Measurements from ENCODE around the gene ZNF408.

The ZNF408 gene

GRCh38 chr11:46700241-46701077 lies at the start of gene ZNF408, which contains the start of gene ARHGAP1:
ZNF408 (plus strand) TSS chr11:46701031; CDS start chr11:46701048, 17 bp downstream.
ARHGAP1 (minus strand) TSS chr11:46700619; CDS start chr11:46696107, 4,512 bp downstream.
- TF ChIP-seq CTCF (IDR thresholded peaks at IDR 0.05; ENCODE audit: low read depth, low read length, missing control alignments), result no peak
- peak; percentile 97 for DNase-seq (ENCODE audit: low read depth)
- H3K4me3 ChIP-seq (ENCODE audit: low read depth, low read length), result peak within 1 kb of the TSS; percentile 100

- H3K4me3 ChIP-seq (ENCODE audit: low read depth, low read length), result no peak overlapping the region
- DNase-seq (ENCODE audit: low read depth), result no peak
- TF ChIP-seq CTCF (IDR thresholded peaks at IDR 0.05; ENCODE audit: low read depth, low read length, missing control alignments), result no peak
Observed at GRCh38 chr11:46655631-46656030, 45.2 kb upstream of the ZNF408 start.

- DNase-seq (ENCODE audit: low read depth), result no peak
- no peak overlapping the region for H3K4me3 ChIP-seq (ENCODE audit: low read depth, low read length)
- TF ChIP-seq CTCF (IDR thresholded peaks at IDR 0.05; ENCODE audit: low read depth, low read length, missing control alignments), result no peak
Observed at GRCh38 chr11:46657186-46657585, 43.6 kb upstream of the ZNF408 start.

GRCh38 chr11:46658259-46658658 lies 42.6 kb upstream of the ZNF408 start:
- no peak overlapping the region for H3K4me3 ChIP-seq (ENCODE audit: low read depth, low read length)
- DNase-seq (ENCODE audit: low read depth), result no peak
- TF ChIP-seq CTCF (IDR thresholded peaks at IDR 0.05; ENCODE audit: low read depth, low read length, missing control alignments), result no peak

GRCh38 chr11:46659908-46660307 lies 40.9 kb upstream of the ZNF408 start:
- DNase-seq (ENCODE audit: low read depth), result no peak
- H3K4me3 ChIP-seq (ENCODE audit: low read depth, low read length), result no peak overlapping the region
- TF ChIP-seq CTCF (IDR thresholded peaks at IDR 0.05; ENCODE audit: low read depth, low read length, missing control alignments), result no peak

GRCh38 chr11:46661836-46662235 lies 39.0 kb upstream of the ZNF408 start:
- no peak for TF ChIP-seq CTCF (IDR thresholded peaks at IDR 0.05; ENCODE audit: low read depth, low read length, missing control alignments)
- H3K4me3 ChIP-seq (ENCODE audit: low read depth, low read length), result no peak overlapping the region
- DNase-seq (ENCODE audit: low read depth), result no peak

GRCh38 chr11:46662366-46662765 lies 38.5 kb upstream of the ZNF408 start:
- no peak overlapping the region for H3K4me3 ChIP-seq (ENCODE audit: low read depth, low read length)
- DNase-seq (ENCODE audit: low read depth), result no peak
- TF ChIP-seq CTCF (IDR thresholded peaks at IDR 0.05; ENCODE audit: low read depth, low read length, missing control alignments), result no peak

Data from GM12864 (cell line).